ENCODE data around the gene SCLY. TPM values are rescaled to one million over a fixed set of nuclear protein-coding genes. Genes with fewer than 3 reads are reported as not detected.
A peak's percentile ranks its signal among the peaks of the same experiment; 100 is the strongest.

Gene SCLY
- total and polyA plus RNA-seq, 2 donors (not counting 1 experiment from before 2014, with no cell fraction given) = 5.3 to 16.5 TPM

- H3K4me1 ChIP-seq (ENCODE audit: control insufficient read depth, extremely low read depth, insufficient read depth, low read length) = no peaks in the 10 kb centered on the region
- no peaks in the 10 kb centered on the region for H3K9me3 ChIP-seq (ENCODE audit: control insufficient read depth, insufficient read depth, low read depth, low read length)
- peak overlapping the region in 2 of 4 experiments; percentile 88 to 96 for H3K4me3 ChIP-seq (replicated peaks in 1 of 4; ENCODE audit: control extremely low read depth in 1 of 4, insufficient read depth in 1 of 4, low read depth in 3 of 4, low read length in 4 of 4)
- no peaks in the 10 kb centered on the region for H3K36me3 ChIP-seq (ENCODE audit: control insufficient read depth, insufficient read depth, low read length)
- H4K20me1 ChIP-seq (ENCODE audit: control insufficient read depth, extremely low read depth, insufficient read depth, low read length) = no peaks in the 10 kb centered on the region
- no peak for TF ChIP-seq EZH2 (IDR thresholded peaks at IDR 0.05; ENCODE audit: low read length, missing control alignments)
- TF ChIP-seq, protein P1, sequence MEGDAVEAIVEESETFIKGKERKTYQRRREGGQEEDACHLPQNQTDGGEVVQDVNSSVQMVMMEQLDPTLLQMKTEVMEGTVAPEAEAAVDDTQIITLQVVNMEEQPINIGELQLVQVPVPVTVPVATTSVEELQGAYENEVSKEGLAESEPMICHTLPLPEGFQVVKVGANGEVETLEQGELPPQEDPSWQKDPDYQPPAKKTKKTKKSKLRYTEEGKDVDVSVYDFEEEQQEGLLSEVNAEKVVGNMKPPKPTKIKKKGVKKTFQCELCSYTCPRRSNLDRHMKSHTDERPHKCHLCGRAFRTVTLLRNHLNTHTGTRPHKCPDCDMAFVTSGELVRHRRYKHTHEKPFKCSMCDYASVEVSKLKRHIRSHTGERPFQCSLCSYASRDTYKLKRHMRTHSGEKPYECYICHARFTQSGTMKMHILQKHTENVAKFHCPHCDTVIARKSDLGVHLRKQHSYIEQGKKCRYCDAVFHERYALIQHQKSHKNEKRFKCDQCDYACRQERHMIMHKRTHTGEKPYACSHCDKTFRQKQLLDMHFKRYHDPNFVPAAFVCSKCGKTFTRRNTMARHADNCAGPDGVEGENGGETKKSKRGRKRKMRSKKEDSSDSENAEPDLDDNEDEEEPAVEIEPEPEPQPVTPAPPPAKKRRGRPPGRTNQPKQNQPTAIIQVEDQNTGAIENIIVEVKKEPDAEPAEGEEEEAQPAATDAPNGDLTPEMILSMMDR (conservative IDR thresholded peaks at IDR 0.05 in 1 of 2, IDR thresholded peaks at IDR 0.05 in 1 of 2; ENCODE audit: low read depth in 1 of 2, low read length in 2 of 2) = no peak
- H3K27ac ChIP-seq (ENCODE audit: insufficient read depth, low read length) = no peak overlapping the region
- no peaks in the 10 kb centered on the region for H3K27me3 ChIP-seq (ENCODE audit: control insufficient read depth, insufficient read depth, low read length)
- H3K9ac ChIP-seq (ENCODE audit: insufficient read depth, low read length) = no peak overlapping the region
- no peak overlapping the region for H2AFZ ChIP-seq (ENCODE audit: low read length)
- no peaks in the 10 kb centered on the region for H3K79me2 ChIP-seq (ENCODE audit: control insufficient read depth, insufficient read depth, low read length)
- no peak for DNase-seq (ENCODE audit: low read depth in 2 of 2)
- H3K4me2 ChIP-seq (ENCODE audit: extremely low read depth, insufficient read depth, low read length) = peak overlapping the region; percentile 95
These were observed 1.3 kb upstream of the SCLY start for GRCh38 chr2:238059505-238059904.

GRCh38 chr2:238060096-238060541, 682 bp upstream of the SCLY start:
- Histone ChIP-seq H3K4me1 (ENCODE audit: control insufficient read depth, extremely low read depth, insufficient read depth, low read length) (no peaks in the 10 kb centered on the region), H4K20me1 (ENCODE audit: control insufficient read depth, extremely low read depth, insufficient read depth, low read length) (no peaks in the 10 kb centered on the region), H3K9me3 (ENCODE audit: control insufficient read depth, insufficient read depth, low read depth, low read length) (no peaks in the 10 kb centered on the region), H3K36me3 (ENCODE audit: control insufficient read depth, insufficient read depth, low read length) (no peaks in the 10 kb centered on the region), H2AFZ (ENCODE audit: low read length) (peak overlapping the region; percentile 74), H3K79me2 (ENCODE audit: control insufficient read depth, insufficient read depth, low read length) (no peaks in the 10 kb centered on the region), H3K27ac (ENCODE audit: insufficient read depth, low read length) (peak overlapping the region; percentile 88), H3K27me3 (ENCODE audit: control insufficient read depth, insufficient read depth, low read length) (no peaks in the 10 kb centered on the region), H3K4me2 (ENCODE audit: extremely low read depth, insufficient read depth, low read length) (peak overlapping the region; percentile 95), H3K9ac (ENCODE audit: insufficient read depth, low read length) (peak overlapping the region; percentile 93), H3K4me3 (replicated peaks in 1 of 4; ENCODE audit: control extremely low read depth in 1 of 4, insufficient read depth in 1 of 4, low read depth in 3 of 4, low read length in 4 of 4) (peak overlapping the region; percentile 88 to 96 (median 91))
- peak in 1 of 2 donors; percentile 38 for DNase-seq (ENCODE audit: low read depth in 2 of 2)
- TF ChIP-seq, protein P1 (conservative IDR thresholded peaks at IDR 0.05 in 1 of 2, IDR thresholded peaks at IDR 0.05 in 1 of 2; ENCODE audit: low read depth in 1 of 2, low read length in 2 of 2) = no peak
- TF ChIP-seq EZH2 (IDR thresholded peaks at IDR 0.05; ENCODE audit: low read length, missing control alignments) = no peak

DNA sequence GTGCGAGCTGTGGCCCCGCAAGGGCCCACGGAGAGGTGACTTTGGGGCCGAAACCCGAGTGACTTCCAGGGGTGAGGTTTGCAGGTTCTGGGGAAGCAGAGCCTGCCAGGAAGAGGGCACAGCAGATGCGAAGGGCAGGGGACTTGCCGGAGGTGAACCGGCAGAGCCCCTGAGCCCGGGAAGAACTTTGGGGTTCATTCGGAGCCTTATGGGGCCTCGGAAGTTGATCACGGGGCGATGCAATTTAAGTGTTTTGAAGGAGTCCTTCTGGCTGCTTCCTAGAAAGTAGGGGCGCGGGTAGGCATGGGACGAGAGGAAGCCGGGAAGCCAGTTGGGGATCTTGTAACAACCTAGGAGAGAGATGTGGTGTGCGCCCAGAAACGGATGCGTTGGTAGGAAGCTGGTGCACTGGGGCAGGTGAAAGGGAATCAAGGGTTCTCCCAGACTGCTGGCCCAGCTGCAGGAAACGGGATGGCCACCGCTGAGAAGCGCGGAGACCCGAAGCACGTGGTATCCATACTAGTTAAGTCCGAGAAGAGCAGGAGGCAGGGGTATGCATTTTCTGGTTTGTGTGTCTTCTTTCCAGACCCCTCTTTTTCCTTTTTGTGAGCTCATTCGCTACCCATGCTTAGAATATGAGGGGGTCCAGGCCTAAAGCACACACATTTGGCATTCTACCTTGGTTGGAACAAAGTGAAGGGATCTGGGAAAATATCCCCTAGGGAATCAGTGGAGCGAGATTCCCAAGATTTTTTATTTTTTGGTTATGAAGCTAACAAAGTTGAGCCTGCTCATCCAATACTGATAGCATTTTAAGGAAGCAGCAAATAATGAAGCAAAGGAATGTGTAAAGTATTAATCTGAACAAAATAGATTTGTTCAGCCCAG, 758 bp downstream of the SCLY start:
- H3K27me3 ChIP-seq (ENCODE audit: control insufficient read depth, insufficient read depth, low read length) = no peaks in the 10 kb centered on the region
- no peaks in the 10 kb centered on the region for H4K20me1 ChIP-seq (ENCODE audit: control insufficient read depth, extremely low read depth, insufficient read depth, low read length)
- peaks cover 3% of the 10 kb centered on the region for H3K36me3 ChIP-seq (ENCODE audit: control insufficient read depth, insufficient read depth, low read length)
- no peaks in the 10 kb centered on the region for H3K79me2 ChIP-seq (ENCODE audit: control insufficient read depth, insufficient read depth, low read length)
- DNase-seq (ENCODE audit: low read depth in 2 of 2) = peak; percentile 34 to 36
- no peak for TF ChIP-seq EZH2 (IDR thresholded peaks at IDR 0.05; ENCODE audit: low read length, missing control alignments)
- TF ChIP-seq, protein P1 (conservative IDR thresholded peaks at IDR 0.05 in 1 of 2, IDR thresholded peaks at IDR 0.05 in 1 of 2; ENCODE audit: low read depth in 1 of 2, low read length in 2 of 2) = no peak
- peak overlapping the region; percentile 79 for H3K4me2 ChIP-seq (ENCODE audit: extremely low read depth, insufficient read depth, low read length)
- peak overlapping the region; percentile 88 for H3K27ac ChIP-seq (ENCODE audit: insufficient read depth, low read length)
- no peaks in the 10 kb centered on the region for H3K4me1 ChIP-seq (ENCODE audit: control insufficient read depth, extremely low read depth, insufficient read depth, low read length)
- H3K9ac ChIP-seq (ENCODE audit: insufficient read depth, low read length) = peak overlapping the region; percentile 84
- peak overlapping the region; percentile 74 to 96 (median 87) for H3K4me3 ChIP-seq (replicated peaks in 1 of 4; ENCODE audit: control extremely low read depth in 1 of 4, insufficient read depth in 1 of 4, low read depth in 3 of 4, low read length in 4 of 4)
- no peaks in the 10 kb centered on the region for H3K9me3 ChIP-seq (ENCODE audit: control insufficient read depth, insufficient read depth, low read depth, low read length)
- peak overlapping the region; percentile 88 for H2AFZ ChIP-seq (ENCODE audit: low read length)
